Measurements from ENCODE around the gene NPSR1. TPM values are rescaled to one million over a fixed set of nuclear protein-coding genes. Genes with fewer than 3 reads are reported as not detected.

Gene NPSR1
- total RNA-seq, 1 experiment from 2014 or later, result not detected

GRCh38 chr7:34720289-34720688 lies 62.3 kb downstream of the NPSR1 start:
- no peak for DNase-seq (ENCODE audit: low read depth)

GRCh38 chr7:34723338-34723737 lies 65.3 kb downstream of the NPSR1 start:
- DNase-seq (ENCODE audit: low read depth), result no peak

GRCh38 chr7:34723866-34724490 lies 66.0 kb downstream of the NPSR1 start:
- DNase-seq (ENCODE audit: low read depth), result no peak

GRCh38 chr7:34726221-34726620 lies 68.2 kb downstream of the NPSR1 start:
- DNase-seq (ENCODE audit: low read depth), result no peak

- DNase-seq (ENCODE audit: low read depth), result no peak
These were observed 69.5 kb downstream of the NPSR1 start for GRCh38 chr7:34727464-34727995.

GRCh38 chr7:34728156-34728555 lies 70.1 kb downstream of the NPSR1 start:
- DNase-seq (ENCODE audit: low read depth), result no peak

- no peak for DNase-seq (ENCODE audit: low read depth)
These were observed 76.8 kb downstream of the NPSR1 start for GRCh38 chr7:34734771-34735170.

- no peak for DNase-seq (ENCODE audit: low read depth)
These were observed 77.5 kb downstream of the NPSR1 start for GRCh38 chr7:34735526-34735925.

- no peak for DNase-seq (ENCODE audit: low read depth)
These were observed 81.8 kb downstream of the NPSR1 start for GRCh38 chr7:34739651-34740300.

GRCh38 chr7:34740840-34741239 lies 82.8 kb downstream of the NPSR1 start:
- no peak for DNase-seq (ENCODE audit: low read depth)

GRCh38 chr7:34747176-34747781 lies 89.3 kb downstream of the NPSR1 start:
- DNase-seq (ENCODE audit: low read depth), result no peak

- DNase-seq (ENCODE audit: low read depth), result peak; percentile 97
These were observed 90.1 kb downstream of the NPSR1 start for GRCh38 chr7:34747867-34748727.

- no peak for DNase-seq (ENCODE audit: low read depth)
These were observed 90.7 kb downstream of the NPSR1 start for GRCh38 chr7:34748728-34749089.

GRCh38 chr7:34749446-34749845 lies 91.4 kb downstream of the NPSR1 start:
- DNase-seq (ENCODE audit: low read depth), result no peak

- no peak for DNase-seq (ENCODE audit: low read depth)
These were observed 92.2 kb downstream of the NPSR1 start for GRCh38 chr7:34750209-34750608.

- DNase-seq (ENCODE audit: low read depth), result no peak
These were observed 92.6 kb downstream of the NPSR1 start for GRCh38 chr7:34750636-34751035.

GRCh38 chr7:34751725-34752643 lies 94.0 kb downstream of the NPSR1 start:
- DNase-seq (ENCODE audit: low read depth), result no peak

GRCh38 chr7:34752929-34753328 lies 94.9 kb downstream of the NPSR1 start:
- no peak for DNase-seq (ENCODE audit: low read depth)

- no peak for DNase-seq (ENCODE audit: low read depth)
These were observed 97.0 kb downstream of the NPSR1 start for GRCh38 chr7:34755008-34755407.

- DNase-seq (ENCODE audit: low read depth), result peak; percentile 21
These were observed 98.0 kb downstream of the NPSR1 start for GRCh38 chr7:34756025-34756437.

GRCh38 chr7:34756691-34757090 lies 98.7 kb downstream of the NPSR1 start:
- no peak for DNase-seq (ENCODE audit: low read depth)
